Fibroblast of peridontal ligament (primary cell): ENCODE results near the gene PNP.
"Not testable (repeated sequence)": the region's sequence is repeated elsewhere in the genome, so short reads cannot be mapped to it uniquely, and the experiment has no call there.

Experiments used
- DNase-seq: peaks from one replicate; pipeline ENCODE4 v3.0.0-alpha.2; 2010; ENCODE audit errors: extremely low read depth

PNP gene

DNA sequence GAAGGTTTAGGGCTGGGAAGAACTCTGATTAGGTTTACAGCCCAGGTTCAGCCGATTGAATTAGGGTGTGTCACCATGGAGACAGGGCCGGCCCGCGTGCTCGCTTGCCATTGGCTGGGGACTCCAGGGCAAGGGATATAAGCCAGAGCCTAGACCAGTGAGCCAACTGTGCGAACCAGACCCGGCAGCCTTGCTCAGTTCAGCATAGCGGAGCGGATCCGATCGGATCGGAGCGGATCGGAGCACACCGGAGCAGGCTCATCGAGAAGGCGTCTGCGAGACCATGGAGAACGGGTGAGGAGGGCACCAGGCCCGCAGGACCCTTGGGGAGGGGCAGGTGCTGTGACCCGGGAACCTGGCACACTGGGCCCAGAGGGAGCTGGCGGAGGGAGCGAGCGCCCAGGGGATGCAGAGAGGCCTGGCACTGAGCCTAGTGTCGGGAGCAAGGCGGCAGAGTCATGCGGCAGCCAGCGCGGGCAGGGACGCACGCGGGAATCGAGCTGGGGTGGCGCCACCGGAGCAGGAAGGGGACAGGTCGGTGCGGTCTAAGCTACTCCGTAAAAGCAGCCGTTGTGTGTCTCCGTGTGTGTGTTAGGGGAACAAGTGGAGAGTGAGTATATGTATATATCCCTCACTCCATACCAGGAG lies at the start of gene PNP:
Gene PNP (plus strand): TSS at position 165 of the 648 bp plus-strand sequence. CDS start 119 bp downstream, at position 284.
- DNase-seq: peak; percentile 88

- DNase-seq: no peak
These were observed 49.8 kb upstream of the PNP start for GRCh38 chr14:20419419-20419818.

DNA sequence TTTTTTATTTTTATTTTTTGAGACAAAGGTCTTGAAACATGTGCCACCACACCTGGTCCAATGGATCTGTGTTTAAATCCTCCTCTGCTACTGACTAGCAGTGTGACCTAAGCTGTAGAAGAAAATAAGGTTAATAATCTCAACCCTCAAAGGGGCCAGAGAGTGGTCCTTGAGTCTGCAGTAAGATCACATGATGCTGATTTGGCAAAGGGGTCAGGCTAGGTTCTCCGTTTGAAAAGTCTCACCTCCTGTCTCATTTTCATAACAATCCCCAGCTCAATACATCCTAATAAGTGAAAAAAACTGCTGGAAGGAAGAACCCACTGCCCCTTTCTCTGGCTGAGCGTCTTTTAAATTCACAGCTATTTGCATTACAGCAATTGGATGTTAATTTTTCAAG lies 47.9 kb upstream of the PNP start:
- no peak for DNase-seq

- no peak for DNase-seq
These were observed 46.3 kb upstream of the PNP start for GRCh38 chr14:20422886-20423285.

DNA sequence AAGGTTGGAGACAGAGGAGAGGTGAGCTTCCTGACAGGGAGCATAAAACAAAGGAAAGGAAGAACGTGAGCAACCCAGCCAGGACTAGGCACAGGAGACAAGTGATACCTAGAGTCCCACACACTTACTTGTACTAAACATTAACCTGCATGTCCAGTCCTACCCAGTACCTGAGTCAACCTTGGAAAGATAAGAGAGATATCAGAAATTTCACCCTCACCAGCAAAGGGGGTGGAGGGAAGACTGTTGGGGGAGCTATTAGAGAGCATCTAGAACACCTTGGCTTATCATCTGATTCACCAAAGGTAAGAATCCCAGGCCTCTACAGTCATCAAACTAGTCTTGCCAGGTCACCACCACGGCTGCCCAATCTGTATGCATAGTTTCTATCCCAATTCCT lies 44.4 kb upstream of the PNP start:
- no peak for DNase-seq

DNA sequence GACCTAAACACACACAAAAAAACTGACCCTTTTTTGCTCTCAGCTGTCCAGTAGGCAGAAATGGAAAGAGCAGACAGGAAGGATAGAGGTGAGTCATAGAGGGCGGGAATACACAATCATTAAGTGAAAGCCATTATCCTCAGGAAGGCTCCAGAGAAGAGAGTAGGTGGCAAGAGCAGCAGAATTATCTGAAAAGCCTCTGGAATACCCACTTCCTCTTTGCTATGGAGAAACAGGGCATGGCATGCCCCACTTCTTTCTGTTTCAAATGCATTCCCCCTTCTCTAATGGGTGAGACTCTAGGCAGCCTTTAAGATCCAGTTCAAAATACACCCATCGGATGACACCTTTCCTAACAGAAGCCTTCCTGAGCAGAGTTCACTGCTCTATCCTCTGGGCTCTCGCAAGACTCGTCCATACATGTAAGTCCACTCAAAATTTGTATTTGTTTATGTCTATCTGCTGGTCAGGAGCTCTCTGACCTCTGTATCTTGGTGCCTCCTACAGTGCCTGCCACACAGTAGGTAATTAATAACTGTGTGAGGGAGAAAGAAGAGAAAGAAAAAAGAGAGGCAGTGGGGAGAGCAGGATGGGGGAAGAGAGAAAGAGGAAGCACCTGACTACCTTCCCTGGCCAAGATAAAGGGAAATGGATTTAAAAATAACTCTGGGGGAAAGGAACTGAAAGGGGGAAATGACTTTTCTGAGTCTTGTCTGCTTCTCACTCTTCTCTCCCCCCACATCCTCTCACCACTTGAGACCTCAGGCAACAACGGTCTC lies 41.8 kb upstream of the PNP start:
- peak; percentile 46 for DNase-seq

- no peak for DNase-seq
These were observed 41.2 kb upstream of the PNP start for GRCh38 chr14:20428010-20428365.

GRCh38 chr14:20428802-20429201 lies 40.4 kb upstream of the PNP start:
- DNase-seq: no peak

- no peak for DNase-seq
These were observed 39.2 kb upstream of the PNP start for GRCh38 chr14:20429801-20430669.

DNA sequence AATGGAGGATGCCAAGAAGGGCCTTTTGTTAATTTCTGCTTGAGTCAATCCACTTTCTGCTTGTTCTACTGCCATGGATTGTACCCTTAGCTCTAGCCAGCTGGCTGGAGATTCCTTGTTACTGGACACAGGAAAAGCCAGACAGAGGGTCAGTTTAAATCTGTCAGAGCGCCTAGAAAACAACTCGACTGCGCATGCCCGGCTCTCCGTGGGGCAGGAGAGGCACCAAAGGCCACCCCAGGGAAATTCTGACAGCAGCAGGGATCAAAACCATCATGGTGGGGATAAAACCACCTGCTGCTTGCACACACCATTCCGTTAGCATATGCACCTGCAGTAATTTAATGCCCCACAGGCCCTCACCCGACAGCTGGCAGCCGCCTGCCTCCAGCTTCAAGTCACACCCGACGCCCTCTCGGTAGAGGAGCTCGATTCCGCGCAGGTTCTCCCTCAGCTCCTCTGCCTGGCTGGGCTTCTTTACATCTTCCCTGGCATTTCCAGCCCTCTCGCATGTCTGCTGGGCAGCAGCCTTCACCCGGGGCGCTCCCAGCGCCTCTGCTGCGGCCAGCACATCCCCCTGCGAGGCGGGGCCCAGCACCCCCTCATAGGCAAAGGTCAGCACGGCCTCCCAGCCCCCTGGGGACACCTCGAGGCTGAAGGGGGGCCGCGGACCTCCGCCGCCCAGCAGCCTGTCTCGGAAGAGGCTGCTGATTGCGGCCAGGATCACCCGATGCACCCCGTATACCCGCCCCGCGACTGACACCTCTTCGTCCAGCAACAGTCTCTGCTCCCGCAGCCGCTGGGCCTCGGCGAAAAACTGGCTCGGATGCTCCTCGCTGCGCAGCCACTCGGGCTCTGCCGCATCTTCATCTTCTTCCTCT lies 34.3 kb upstream of the PNP start:
- DNase-seq: no peak

DNA sequence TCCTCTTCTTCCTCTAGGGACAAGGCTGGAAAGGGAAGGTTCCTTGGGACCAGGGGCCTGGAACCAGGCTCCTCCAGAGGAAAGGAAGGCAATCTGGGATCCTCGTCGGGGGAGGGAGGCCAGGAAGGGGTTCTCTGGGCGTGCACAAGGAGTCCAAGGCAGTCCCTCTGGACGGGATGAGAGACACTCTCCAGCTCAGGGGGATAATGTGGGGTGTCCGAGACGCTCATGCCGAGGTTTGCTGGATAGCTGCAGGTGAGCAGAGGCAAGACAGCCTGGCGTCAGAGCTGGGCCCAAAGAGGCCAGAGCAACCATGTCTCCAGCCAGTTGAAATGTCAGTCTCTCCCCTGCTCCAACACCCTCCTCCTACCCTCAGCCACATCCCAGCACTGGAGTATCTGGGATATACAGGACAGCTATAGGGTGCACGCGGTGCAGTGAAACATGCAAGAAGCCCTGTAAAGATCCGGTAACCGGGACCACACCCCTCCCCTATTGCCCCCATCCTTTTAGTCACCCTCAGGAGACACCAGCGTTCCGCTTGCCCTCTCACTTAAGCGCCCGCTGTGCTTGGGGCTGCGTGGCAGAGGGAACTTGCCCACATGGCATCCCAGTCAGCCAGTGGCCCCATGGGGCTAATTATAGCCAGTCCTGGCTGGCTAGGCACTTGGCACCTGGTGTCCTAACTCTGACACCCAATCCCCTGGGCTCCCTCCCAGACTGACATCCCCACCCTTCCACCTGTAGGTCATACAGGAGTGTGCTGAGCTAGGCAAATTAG lies 33.4 kb upstream of the PNP start, which contains the start of gene KLHL33:
Gene KLHL33 (minus strand): TSS at position 585 of the 781 bp plus-strand sequence. CDS start 355 bp downstream, at position 230.
- no peak for DNase-seq

GRCh38 chr14:20436363-20436755 lies 32.8 kb upstream of the PNP start:
- DNase-seq: peak; percentile 69

DNA sequence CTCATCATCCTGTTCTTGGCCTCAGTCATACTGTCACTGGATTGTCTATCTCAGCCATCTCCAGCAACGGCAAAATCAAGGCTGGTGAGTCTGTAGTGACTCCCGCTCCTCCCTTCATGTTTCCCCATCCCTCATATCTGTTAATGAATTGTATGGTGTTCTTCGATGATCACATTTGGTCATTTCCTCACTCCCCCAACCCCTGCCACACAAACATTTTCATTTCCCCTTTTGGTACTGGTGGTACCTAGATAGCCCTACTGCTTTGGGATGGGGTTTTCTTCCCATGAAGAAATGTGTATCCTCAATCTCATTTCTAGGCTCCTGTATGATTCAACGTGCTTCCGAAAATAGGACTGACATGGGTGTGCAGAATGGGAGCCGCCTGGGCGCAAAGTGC lies 30.5 kb upstream of the PNP start:
- DNase-seq: no peak

DNA sequence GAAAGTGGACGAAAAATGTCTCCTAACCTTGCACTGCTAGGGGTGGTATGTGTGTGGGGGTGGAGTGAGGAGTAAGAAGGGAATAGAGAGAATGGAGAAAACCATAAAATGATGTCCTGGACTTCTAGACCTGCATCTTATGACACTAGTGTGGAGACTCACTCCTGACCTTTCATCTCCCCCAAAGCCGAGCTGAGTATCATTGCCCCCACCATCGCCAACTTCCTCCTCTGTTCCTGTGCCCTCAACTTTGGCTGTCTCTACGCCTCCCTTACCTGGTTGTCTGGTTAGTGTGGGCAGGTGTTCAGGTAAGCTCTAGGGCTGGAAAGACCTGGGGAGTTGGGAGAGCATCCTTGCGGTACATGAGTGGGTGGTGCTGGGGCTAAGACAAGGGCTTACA lies 28.7 kb upstream of the PNP start:
- DNase-seq: no peak

DNA sequence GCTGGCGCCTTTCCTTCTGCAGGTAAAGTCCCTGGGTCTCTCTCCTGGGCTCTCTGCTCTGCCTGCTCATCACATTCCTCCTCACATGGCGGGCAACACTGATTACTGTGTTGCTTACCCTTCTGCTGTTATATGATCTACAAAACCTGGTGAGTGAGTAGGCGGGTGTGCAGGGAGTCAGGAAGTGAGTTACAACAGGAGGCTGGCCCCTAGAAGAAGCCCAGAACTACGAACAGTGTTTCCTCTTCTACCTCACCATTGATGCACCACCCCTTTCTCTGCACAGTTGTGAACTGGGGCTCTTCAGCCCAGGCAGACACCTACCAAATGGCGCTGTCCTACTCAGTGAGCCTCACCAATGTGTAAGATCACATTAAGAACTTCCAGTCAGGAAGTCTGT lies 28.3 kb upstream of the PNP start:
- no peak for DNase-seq

GRCh38 chr14:20441461-20441860 lies 27.7 kb upstream of the PNP start:
- DNase-seq: no peak

DNA sequence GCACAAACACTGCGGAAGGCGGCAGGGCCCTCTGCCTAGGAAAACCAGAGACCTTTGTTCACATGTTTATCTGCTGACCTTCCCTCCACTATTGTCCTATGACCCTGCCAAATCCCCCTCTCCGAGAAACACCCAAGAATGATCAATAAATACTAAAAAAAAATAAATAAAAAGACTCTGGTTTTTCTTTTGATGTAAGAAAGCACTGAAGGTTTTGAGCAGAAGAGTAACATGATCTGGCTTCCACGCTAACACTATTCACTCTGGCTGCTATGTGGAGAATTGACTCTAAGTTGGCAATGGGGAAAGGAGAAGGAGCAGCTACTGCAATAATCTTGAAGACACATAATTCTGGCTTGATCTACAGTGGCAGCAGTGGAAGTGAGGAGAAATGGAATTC lies 25.6 kb upstream of the PNP start:
- not testable (repeated sequence) for DNase-seq

GRCh38 chr14:20446889-20447288 lies 22.3 kb upstream of the PNP start:
- DNase-seq: no peak

DNA sequence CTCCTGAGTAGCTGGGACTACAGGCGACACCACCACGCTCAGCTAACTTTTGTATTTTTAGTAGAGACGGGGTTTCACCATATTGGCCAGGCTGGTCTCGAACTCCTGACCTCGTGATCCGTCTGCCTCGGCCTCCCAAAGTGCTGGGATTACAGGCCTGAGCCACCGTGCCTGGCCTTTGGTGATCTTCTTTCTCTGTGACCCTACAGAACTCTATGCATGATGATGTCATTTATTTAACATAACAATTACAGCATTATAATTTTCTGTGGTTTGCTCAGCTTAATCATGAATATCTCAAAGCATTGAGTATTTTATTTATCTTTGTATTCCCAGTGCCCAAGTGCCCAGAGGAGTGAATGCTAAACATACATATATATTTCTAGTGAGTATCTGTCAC lies 16.4 kb upstream of the PNP start:
- not testable (repeated sequence) for DNase-seq

GRCh38 chr14:20454516-20455354 lies 14.5 kb upstream of the PNP start, which contains the start of the genes APEX1 and OSGEP:
TSS of gene APEX1 (plus strand) at chr14:20455226. CDS start at chr14:20455646, 420 bp downstream.
TSS of gene OSGEP (minus strand) at chr14:20454812. CDS start at chr14:20454683, 129 bp downstream.
- peak; percentile 99 for DNase-seq
